H4 (cell line): Measurements from ENCODE around the gene PRRT4. TPM values are rescaled to one million over a fixed set of nuclear protein-coding genes. Genes with fewer than 3 reads are reported as not detected.

Experiments
- DNase-seq: peaks from one replicate; pipeline ENCODE4 v3.0.0-alpha.2; 2015; ENCODE audit warnings: low spot score
- total RNA-seq: library from RNA; depleted of rRNA; stranded (reverse); fragments of >200 nt; shearing (Covaris generic); gene quantifications from 2 replicates; pipeline ENCODE4 v1.2.3, GENCODE V29; 2014

Gene PRRT4
- total RNA-seq, 1 experiment from 2014 or later = 0.21 TPM

DNA sequence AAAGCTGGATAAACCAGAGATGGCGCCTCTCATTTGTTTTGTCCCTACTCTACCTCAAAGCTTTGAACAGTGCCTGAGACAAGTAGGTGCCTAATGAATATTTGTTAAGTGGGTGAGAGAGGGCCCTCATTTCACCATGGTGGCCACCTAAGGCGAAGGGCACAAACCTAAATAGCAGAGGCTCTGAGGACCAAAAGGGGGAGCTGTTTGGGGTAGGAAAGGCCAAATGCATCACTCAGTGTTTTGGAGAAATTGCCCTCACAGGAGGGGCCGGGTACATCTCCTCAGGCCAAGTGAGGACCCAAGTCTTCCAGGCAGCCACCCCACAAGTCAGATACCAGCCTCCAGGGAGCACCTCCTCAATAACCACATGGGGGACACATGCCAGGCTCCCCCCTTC is 34.3 kb upstream of the PRRT4 start:
- no peak for DNase-seq

DNA sequence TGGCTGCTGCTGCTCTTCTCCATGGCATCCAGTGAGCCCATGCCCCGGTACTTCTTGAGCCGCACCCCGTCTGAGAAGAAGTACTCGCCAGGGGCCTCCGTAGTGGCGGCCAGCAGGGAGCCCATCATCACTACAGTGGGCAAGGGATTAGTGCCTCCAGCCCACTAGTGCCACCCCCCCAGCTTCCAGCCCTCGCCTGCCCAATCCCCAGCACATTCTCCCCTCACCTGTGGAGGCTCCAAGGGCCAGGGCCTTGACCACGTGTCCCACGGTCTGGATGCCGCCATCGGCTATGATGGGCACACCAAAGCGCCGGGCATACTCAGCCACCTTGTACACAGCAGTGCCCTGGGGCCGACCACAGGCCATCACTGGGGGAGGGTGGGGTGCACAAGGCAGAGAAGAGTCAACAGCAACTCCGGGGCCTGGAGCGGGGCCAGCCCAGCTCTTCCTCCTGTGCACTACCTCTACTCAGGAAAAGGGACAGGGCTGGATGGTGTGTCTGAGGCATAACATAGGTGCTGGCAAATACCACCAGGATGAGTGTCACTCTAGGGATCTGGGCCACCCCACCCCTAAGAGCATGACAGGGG is 33.5 kb upstream of the PRRT4 start:
- no peak for DNase-seq

DNA sequence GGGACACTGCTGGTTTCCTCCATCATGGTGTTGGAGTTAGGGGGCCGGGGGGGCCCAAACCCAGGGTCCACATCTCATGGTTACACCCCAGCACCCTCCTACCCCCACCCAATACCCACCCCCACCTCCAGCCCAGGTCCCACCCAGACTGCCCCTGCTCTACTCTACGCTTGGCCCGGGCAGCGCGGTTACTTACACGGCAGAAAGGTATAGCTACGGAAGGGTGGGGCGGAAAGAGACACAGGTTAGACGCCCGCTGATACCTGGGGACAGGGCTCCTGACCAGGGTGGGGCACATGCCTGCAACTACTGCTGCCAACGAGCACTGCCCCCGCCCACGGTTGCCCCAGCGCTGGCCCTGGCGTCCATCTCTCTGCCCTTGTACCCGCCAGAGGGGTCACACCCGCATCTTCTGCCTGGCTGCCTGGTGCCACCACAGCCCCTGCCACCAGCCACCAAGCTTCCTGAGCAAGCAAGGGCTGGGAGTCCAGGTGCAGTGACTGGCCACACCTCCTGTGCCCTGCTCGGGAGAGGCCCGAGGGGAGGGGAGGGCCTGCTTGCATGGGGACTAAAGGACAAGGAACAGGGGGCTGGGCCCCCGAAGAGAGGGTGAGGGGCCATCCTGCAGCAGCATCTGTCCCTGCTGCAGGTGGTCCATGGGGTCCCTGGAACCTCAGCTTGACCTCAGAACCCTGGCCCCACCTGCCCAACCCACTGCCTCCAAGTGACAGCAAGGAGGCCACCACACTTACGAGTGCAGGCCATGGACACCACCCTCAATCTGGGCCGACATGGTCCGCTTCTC is 32.2 kb upstream of the PRRT4 start:
- no peak for DNase-seq

DNA sequence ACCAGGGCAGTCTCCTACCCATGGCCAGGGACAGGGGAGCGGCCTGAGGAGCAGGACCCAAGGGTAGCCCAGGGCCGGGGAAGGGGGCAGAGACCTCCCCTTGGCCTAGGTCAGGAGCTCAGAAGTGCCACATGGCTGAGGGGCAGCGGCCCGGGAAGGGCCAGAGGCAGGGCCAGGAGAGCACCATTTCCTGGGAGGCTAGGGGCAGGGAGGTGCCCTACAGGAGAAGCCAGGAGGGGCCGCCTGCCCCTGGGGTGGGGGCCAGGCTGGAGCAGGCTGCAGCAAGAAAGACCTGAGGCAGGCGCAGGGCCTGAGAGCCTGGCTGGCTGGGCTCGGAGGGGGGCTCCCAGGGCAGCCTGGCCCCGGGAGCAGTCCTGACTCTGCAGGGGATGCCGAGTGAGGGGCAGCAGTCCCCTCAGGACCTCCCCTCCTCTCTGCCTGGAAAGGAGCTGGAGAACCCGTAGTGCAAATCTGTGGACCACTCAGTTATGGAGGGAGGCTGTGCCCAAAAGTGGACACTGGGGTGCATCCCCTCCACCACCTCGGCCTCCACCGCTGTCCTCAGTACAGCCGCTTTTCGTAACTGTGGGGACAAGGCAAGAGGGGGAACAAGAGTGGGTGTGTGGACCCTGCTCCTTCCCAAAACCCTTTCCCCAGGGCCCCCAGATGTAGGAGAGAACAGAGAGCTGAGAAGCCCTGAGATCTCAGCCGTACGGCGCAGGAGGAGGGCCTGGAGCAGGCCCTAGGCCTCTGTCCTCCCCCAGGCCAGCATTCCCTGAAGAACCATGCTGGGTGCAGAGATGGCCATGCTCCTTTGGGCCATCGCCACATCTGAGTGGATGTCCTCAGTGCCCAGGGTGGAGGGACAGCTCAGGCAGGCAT is 31.2 kb upstream of the PRRT4 start:
- no peak for DNase-seq

DNA sequence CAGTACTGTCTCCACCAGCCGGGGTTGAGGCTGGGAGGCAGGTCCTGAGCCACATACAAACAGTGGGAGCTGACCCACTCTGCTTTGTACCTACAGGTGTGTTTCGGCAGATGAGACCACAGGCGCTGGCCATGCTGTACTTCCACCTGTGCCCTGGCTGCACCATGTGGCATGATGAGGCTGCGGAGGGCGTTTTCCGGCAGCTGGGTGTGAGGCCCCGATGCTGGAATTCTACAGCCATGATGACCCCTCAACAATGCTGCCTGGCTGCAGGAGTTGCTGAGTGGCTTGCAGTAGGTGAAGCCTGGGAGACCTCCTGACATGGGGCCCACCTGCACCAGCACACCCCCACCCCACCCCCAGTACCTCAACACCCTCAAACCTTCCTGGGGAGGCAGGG is 30.3 kb upstream of the PRRT4 start:
- no peak for DNase-seq

DNA sequence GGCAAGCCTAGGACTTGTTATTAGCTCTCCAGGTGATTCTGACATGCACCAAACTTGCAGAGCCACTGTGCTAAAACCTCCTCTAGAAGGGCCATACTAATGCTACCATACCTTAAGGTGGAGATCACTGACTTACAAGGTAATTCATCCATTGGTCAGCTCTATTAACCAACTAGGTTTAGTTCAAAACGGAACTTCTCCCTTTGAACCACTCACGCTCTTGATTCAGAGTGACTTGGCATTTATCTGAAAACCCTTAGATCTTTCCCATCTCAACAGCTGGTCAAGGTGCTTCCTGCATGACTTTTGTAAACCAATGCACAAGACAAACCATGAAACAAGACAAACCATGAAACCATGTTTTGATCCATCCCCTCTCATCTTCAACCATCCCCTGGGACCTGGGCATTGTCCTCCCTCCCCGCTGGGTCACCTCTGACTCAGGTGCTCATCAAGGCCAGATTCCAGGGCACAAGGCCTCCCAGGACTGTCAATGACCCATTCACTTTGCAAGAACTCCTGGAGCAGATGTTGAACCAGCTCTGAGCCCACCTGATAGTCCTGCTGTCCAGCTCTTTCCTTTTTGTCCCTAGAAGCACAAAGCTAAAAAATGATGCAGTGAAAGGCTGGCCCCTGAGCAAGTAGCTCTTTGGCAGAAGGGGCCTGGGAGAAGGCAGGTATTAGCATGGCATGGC is 29.5 kb upstream of the PRRT4 start:
- no peak for DNase-seq

DNA sequence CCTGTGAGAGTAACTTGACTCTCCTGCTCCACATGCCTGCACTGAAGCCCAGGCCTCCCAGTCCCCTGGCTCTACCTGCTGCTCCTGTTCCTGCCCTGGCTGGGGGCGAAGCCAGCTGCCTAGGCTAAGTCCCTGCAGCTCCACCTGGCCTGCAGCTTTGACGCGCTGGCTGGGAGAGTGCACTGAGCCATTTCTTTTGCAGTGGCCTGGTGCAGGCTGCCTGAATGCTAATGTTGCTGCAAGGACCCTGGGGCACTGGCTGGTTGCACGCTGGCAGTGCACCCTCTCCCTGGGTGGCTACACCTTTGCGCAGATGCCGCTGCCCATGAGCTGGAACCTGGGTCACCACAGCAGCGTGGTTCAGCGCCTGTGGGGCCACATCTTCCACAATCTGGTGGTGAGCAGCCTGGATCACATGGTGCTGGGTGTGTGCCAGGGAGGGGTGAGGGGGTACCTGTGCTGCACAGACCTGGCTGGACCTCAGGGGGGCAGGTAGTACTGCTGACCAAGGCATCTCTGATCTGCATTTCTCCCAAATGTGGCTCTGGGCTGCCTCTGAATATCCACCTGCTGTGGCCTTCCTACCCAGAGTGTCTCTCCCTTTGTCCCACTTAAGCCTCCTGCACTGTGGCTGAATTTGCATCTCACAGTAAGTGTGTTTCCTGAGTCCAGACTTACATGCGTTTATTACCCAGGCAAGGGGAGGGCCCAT is 28.3 kb upstream of the PRRT4 start:
- no peak for DNase-seq

DNA sequence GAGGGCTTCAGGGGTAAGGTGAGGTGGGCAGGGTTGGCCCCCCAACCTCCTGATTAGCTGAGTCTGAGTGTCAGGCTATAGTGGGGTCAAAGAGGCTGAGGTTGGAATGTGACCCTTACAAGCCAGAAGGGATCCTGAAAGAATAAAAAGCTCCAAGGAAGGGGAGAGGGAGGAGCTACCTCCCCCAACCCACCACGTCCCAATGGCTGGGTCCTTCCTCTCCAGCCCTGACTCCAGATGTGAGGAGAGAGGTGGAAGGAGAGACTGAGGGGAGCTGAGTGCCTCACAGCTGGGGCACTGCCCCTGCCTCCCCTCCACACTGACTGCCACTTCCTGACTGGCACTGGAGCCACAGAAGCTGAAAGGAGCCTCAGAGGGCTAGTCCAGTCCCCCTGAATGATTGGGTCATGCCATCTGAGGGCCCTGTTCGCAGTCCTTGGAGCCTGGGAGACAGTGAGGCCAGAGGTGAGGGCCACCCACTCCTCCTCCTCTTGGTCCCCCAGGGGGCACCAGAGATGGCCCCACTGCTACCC is 27.7 kb upstream of the PRRT4 start:
- DNase-seq = no peak

DNA sequence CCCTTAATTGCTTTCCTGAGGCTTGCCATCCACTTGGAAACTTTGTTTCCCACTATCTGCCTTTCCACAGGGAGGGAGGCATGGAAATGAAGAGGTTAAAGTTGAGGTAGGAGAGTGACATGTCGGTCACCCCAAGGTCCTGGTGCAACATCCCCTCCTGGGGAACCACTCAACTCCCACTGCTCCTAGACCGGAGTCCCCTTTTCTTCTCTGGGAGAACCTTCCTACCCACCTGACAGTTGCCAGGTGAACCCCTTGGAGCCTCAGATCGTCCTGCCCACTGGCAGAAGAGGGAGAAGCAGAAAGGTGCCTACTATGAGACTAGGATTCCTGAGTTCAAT is 26.6 kb upstream of the PRRT4 start:
- no peak for DNase-seq

DNA sequence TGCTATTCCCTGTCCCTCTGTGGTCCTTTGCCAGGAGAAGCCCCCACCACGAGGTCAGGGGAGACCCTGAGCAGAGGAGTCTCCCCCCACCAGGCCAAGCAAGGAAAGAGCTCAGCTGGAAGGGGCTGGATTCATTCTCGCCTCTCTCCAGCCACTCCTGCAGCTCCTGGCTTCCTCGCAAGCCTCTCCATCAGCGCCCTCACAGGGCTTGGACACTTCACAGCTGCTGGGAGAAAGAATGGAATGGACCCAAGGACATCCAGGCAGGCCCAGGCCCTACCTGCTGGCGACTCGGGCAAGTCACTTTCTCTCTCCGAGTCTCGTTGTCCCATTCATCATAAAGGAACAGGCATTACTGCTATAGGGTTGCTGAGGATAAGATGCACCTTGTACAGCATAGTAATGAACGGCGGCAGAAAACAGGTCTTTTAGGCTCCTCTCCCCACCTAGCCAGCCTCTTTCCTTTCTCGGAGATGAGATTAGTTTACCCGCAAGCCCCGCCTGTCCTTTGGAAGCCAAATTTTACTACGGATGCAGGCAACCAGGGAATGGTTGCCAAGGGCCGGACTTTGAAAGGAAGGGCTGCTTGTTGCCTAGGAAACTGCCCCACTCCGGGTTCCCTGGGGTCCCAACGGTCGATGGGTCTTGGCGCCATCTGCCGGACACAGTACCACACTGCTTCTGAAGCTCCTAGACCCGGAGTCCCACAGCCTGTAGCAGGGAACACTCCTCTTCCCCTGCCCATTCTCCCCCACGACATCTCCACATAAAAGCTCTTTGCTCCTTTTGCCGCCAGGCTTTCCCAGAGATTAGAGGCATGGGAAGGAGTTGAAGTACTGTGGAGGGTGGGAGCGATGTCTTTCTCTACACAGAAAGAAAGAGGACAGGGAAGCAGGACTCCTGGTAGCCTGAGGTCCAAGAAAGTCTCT is 26.0 kb upstream of the PRRT4 start:
- DNase-seq = peak; percentile 55

DNA sequence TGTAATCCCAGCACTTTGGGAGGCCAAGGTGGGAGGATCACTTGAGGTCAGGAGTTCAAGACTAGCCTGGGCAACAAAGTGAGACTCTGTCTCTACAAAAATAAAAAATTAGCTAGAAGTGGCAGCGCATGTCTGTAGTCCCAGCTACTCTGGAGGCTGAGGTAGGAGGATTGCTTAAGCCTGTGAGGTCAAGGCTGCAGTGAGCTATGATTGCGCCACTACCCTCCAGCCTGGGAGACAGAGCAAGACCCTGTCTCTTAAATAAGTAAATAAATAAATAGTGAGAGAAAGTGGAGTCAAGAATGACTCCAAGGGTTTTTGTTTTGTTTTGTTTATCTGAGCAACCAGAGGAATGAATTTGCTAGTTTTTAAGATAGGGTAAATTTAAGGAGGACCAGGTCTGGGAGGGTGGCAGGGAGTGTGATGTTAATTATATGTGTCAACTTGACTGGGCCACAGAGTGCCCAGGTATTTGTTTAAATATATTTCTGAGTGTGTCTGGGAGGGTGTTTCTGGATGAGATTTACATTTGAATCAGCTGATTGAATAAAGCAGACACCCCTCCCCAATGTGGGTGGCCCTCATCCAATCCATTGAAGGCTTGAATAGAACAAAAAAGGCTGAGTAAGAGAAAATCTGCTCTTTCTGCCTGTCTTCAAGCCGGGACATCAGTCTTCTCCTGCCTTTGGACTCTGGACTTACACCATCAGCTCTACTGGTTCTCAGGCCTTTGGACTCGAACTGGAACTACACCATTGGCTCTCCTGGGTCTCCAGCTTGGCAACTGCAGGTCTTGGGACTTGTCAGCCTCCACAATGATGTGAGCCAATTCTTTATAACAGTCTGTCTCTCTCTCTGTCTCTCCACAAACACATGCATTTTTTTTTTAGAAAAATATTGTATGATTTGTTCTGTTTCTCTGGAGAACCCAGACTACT is 24.8 kb upstream of the PRRT4 start:
- no peak for DNase-seq

DNA sequence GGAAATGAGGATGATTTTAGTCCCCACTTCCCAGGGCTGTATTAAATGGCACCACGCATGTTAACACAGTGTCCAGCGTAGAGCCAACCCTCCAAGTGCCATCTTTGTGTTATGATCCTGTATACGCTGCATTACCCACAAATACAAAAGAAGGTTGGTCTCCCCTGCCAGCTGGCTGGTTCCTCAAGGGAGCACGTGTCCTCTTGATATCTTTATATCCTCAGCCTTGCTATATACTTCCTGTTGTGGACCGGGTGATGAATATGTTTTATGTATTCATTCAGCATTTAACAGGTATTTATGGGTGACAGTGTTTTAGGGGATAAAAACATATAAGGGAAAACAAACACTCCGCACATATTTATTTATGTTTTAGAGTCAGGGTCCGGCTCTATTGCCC is 23.2 kb upstream of the PRRT4 start:
- no peak for DNase-seq

DNA sequence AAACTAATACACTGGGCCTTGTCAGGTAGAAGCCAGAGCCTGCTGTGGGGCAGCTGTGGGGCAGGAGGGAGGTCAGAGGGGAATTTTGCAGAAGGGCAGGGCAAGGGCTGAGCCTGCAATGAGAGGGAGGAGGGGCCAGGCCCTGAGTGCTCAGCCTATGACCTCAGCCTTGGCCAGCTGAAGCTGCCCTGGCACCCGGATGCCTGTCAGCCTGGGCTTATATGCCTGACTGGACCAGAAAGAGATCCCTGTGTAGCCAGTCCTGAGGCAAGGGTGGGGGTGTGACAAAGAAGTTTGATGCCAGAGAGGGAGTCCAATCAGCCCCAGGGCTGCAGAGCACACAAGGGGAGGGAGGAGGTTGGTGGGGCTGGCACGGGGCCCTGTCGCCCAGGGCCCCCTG is 22.3 kb upstream of the PRRT4 start:
- no peak for DNase-seq

DNA sequence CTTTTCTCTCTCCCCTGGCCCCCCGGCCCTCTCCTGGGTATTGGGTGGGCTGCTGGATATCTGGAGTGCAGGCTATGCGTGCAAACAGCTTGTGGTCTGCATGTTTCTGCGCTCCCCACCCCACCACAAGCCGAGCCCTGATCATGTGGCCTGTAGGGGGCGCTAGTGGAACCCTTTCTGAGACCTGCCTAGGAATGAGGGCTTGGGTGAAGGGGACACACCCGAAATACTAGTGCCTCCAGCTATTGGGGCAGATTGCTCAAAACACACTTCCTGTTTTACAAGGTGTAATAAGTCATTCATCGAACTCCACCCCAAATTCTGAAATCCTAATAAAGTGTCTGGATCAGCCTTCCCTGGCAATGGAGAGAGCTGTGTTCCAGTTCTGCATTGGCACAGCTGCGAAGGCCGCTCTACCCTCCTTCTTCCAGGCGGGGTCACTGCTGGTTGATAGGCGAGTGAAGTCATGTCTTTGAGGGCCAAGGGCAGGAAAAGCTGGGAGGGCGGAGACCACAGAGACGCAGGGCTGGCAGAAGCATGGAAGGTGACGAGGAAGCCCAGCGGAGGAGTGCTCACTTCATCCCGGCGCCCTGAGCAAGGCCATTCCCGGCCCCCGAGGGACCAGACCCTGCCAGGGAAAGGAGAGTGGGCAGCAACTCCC is 19.8 kb upstream of the PRRT4 start:
- no peak for DNase-seq

DNA sequence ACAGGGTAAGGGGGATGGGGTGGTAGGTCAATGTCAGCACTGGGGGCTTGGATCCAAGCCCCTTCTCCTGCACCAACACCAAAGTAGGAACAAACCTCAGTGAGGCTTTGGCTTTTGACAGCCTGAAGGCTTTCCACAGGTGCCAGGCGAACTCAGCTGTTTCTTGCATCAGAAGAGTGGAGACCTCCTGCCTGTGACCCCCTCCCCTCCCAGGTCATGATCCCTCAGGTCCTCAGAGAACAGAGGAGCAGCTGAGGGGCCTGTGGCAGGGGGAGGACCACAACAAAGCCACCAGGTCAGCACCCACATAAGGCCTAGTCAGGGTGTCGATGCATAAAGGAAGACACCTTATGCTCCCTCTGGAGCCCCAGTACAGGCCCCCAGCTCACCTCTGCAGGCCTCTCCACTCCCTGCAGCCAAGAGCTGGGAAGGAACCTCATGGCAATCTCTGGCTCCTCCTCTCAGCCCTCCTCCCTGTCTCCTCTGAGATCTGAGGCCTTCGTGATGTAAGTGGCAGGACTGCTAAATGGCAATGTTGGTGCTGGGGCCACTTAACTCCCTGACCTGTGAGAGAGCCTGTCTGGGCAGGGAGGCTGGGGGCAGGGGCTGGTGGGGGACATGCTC is 19.1 kb upstream of the PRRT4 start:
- DNase-seq = no peak

DNA sequence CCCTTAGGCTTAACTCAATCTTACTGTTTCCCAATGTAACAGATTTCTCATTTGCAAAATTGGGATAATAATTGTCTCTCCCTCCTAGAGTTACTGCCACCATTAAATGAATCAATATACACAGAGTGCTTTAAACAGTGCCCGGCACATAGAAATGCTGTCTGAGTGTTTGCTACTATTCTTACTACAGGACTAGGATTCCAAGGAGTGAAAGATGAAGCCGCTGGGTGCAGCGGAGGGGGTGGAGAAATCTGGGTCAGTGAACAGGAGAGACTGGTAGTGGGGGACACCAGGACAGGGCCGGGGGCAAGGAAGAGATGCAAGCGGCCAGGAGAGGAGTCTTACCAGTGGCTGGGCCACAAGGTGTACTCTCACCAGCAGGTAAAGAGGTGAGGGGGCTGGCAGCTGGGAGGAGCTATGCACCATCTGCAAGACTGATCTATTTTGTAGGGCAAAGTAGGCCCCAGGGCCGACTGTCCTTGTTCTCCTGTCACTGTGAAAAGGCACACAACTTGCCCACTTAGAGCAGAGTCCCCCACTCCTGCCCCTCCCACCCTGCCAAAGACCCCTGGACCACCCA is 18.5 kb upstream of the PRRT4 start:
- DNase-seq = no peak

DNA sequence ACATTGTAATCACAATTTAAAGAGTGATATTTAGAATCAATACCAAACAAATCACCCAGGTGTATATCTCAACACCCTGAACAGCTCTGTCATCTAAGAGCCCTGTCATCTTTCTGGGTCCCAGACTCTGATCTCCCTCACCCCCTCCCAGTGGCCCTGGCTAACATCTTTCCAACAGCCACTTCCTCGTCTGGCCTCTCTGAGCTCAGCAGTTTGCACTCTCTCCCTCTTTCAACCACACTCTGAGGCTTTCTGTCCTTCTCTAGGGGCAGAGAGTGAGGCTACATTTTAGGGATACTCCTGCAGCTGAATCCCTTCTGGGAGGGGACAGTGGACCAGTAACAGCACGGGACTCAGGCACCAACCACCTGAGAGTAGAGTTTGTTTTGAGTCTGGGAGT is 17.1 kb upstream of the PRRT4 start:
- no peak for DNase-seq

DNA sequence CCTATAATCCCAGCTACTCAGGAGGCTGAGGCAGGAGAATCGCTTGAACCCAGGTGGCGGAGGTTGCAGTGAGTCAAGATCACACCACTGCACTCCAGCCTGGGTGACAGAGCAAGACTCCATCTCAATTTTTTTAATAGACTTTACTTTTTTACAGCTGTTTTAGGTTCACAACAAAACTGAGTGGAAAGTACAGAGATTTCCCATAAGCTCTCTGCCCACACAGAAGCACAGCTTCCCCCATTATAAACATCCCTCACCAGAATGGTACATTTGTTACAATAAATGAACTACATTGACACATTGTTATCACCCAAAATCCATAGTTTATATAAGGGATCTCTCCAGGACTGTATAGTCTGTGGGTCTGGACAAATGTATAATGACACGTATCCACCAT is 14.6 kb upstream of the PRRT4 start:
- DNase-seq = no peak
